GM10847 (cell line): ENCODE data around the gene CCDC167.

Source experiments
- POLR2A ChIP-seq: IDR thresholded peaks from 2 replicates; pipeline ENCODE4 v1.6.1; 2011; ENCODE audit not compliant: insufficient read length; ENCODE audit errors: extremely low read depth

The CCDC167 gene

DNA sequence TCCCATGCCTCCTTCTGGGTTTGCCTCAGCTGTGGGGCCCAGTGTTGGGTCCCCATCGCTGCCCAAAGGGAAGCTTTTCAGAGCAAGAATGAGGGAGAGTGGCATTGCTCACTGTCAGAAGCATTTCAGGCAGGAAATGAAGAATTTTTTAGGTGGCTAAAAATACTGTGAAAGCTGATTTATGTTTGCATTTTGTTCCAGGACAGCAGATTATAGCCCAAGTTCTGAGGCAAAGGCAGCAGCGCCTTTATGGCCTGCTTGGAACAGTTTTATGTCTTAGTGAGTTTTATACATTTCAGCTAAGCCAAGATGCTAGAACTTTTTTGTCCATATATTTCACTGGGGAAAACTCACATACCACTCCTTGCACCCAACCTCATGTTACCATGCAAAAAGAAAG, 4.3 kb upstream of the CCDC167 start:
- TF ChIP-seq POLR2A: no peak

DNA sequence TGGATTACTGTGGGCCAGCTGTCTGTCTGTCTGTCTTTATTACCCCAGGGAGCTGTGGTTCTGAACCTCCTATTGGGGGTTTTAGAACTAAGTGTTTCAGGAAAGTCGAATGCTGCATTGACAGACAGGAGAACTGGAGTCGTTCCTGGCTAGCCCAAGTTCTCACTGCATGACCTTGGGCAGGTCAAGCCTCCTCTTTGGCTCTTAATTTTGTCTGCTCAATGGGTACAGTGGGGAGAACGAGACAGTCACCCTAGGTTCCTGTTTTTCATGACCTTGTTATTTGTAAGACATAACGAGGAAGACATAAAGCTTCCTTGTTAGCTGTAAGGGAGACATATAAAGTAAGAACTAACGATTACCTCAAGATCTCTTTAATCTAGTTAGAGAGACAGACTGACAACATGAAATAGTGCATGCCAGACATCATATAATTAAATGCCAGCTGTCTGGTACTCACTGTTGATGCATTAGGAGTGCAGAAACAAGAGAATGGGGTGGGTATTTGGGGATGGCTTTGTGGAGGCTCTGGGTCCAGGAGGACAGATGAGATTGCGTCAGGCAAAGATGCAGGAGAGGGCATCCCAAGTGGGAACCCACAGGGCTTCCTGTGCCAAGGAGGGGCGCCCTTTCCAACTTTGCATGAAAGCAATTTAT, 3.7 kb upstream of the CCDC167 start:
- TF ChIP-seq POLR2A: no peak

DNA sequence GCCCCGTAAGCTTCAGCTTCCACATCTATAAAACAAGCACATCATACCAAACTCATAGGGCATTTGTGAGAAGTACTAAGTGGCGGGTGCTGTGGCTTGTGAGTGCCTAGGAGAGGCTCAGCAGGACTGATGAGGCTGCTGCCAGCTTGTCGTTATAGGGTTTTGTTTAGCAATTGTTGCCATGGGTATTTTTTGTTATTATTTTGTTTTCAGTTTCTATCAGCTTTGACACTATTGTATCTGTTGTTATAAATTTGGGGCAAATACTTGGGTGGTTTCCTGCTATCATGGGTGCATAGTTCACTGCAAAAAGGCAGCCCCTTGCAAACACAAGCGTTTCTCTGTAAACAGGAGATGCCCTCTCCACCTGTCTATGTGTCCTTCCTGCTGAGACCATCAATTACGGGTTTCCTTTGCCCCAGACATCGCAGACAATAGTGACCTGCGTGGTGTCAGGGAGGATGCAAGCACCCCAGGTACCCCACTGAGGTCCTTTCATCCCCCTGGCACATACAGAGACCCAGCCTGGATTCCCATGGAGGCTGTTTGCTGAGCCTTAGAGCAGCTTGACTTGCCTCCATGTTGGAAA, 3.1 kb upstream of the CCDC167 start:
- TF ChIP-seq POLR2A: no peak

DNA sequence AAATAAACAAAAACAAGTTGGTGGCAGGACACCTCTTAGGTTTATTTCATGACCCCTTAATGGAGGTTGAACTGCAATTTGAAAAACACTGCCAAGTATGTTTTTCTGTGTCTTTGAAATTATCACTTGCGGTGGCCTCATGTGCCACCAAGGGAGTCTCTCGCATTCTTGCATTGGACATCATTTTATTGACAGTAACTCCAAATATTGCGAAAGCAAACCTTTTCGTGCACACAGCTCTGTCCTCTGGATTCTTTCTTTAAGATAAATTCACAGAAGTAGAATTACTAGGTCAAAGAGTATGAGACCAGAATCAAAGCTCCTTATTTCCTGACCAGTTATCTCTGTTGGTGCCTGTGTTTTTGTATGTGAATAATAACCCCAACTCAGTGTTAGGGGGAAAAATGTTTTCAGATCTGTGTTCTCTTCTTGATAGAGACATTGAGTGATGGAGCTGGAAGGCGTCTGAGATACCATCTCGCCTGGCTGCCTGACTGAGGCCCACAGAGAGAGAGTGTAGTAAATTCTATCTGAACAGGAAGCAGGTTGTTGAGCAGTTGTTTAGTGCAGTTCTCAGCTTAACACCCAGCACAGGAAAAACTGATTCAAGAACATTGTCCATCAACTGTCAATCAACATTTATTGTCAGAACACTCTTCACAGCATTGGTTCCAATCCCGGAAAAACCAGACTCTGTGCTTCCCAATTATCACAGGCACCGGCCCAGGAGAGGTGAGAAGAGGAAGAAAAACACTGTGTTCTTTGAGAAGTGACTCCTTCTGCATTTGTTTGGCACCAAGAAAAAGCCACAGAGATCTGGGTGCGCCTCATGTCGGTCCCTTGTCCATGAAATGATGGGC, 2.2 kb upstream of the CCDC167 start:
- TF ChIP-seq POLR2A: no peak

DNA sequence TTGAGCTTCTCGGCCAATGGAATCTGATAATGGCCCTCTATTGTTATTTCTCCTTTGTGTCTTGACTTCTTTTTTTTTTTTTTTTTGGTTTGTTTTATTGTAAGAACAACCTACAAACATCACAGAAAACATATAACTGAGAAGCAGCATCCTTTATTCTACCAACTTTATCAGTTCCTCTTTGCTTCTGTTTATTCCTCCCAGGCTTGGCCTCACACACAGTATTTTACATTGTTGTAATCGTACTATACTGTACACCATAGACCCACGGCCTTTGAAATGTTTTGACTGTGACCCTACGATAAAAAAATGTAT, 558 bp upstream of the CCDC167 start:
- no peak for TF ChIP-seq POLR2A

DNA sequence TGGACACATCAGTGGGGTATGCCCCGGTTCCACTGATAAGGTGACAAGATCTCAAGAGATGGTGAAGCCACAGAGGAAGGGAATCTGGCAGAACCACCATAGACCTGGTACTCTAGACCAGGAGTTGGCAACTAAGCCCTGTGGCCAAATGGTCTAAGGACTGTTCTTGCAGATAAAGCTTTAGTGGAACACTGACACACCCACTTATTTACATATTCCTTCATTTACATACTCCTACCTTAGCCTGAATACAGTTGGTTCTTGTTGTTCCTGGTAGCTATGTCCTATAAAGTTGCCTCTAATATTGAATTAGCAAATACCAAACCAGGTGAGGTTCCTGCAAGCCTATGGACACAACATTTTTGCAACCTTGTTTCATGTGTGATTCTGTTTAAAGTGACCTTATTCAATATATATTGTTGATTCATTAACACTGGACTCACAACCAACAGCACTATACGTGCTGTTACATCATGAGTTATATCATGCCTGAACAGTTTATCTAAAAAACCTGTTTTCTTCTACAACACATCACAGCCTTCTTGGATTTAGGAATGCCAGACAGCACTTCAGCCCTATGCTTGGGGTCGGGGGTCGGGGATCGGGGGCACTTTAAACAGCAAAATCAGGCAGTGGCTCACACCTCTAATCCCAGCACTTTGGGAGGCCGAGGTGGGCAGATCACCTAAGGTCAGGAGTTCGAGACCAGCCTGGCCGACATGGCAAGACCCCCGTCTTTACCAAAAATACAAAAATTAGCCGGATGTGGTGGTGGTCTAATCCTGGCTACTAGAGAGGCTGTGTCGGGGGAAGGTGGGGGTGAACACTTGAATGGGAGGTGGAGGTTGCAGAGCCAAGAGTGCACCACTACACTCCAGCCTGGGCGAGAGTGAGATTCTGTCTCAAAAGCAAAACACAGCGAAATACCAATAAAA, 2.5 kb downstream of the CCDC167 start:
- TF ChIP-seq POLR2A: no peak

DNA sequence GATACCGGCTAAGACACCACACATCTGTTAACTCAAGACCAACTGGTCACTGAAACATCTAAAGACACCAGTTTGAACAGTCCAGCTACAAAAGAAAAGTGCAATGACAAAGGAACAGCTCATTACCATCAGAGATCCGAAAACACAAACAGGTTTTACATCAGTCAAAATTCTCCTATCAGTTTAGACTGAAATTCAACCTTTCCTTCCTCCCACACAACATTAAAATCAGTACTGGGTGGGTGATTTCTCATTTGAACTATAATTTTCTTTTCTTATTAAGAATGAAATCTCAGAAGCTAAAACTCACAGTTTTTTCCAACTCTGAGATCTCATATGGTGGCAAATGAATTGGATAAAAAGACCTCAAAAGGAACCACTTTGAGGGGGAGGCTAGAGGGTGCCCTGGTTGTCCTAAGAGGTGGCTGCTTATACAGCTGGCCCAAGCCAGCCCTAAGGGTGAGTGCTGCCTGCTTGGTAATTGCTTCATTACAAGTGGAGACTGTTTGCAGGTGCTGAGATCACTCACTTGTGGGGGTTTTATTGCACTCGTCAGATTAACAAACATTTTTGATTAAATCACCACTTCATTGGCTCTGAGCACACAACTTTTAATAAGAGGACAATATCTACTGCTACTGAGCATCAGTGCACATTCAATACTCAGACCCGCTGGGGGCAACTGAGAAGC, 4.3 kb downstream of the CCDC167 start:
- no peak for TF ChIP-seq POLR2A

DNA sequence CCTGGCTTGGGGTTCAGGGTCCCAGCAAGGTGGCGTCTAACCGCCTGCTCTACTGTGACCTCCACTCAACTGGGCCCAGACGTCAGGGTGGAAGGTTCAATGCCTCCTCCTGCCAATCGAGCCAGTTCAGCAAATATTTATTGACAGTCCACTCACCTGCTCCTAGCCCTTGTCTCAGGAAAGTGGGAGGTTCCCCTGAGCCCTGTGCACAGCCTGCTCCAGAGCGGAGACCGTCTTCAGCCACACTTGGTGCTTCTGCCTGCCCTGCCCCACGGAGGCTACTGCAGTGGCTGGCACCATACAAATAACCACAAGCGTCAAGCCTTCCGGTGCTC, 6.1 kb downstream of the CCDC167 start:
- no peak for TF ChIP-seq POLR2A

DNA sequence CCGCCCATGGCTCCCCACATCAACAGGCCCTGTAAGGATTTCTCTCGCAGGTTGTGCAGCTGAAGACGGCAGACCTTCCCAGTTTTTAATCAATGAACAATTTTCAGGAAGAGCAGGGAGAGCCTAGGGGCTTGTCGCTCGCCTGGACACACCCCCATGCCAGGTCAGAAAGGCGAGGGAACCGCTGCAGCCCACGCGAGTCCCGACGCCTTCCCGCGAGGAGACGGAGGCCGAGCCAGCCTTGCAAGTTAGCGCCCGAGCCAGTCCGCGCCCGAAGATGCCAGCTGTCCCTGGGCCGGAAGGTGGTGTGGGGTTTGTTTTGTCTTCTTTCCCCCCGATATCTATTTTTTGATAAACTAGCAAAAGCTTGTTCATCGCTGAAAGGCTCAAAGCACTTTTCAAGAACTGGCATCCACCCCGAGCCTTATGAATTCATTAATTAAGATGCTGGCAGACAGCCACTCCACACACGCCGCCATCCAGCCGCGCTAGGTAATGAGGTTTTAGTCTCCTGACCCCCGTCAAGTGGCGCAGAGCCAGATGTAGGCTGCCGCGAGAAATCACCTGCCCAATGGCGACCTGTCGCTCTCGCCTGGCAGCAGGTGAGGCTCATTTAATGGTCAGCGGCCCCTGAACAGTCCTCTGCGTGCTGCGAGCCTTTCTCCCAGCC, 6.6 kb downstream of the CCDC167 start:
- no peak for TF ChIP-seq POLR2A

DNA sequence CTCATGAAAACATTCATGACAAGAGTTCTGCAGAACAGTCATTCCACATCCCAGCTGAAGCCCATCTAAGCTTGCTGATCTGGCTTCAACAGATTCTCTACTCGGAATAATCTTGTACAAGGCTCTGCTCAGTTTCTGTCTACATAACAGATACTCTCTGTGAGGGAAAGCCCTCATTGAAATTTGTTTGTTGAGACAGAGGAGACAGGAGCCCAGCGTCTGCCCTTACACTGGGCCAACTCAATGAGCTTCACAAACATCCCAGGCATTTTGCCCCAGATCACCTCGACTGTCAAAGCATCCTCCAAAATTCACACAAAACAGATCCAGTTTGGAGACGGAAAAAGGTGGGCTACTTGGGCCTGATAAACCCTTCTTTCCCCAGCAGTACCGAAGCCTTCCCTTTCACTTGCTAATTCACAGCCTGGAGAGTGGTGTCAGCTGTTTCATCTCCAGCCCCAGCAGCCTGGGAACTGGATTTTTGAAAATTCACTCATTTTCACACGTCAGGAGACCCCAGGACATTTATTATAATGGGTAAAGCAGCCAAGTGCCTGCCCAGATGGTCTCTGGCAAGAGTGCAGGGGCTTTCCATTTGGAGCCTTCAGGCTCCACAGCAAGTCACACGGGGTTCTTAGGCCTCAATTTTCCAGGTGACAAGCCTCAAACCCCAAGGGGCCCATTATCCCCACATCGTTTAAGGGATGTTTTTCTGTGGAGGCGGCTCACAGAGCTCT, 7.3 kb downstream of the CCDC167 start:
- no peak for TF ChIP-seq POLR2A

DNA sequence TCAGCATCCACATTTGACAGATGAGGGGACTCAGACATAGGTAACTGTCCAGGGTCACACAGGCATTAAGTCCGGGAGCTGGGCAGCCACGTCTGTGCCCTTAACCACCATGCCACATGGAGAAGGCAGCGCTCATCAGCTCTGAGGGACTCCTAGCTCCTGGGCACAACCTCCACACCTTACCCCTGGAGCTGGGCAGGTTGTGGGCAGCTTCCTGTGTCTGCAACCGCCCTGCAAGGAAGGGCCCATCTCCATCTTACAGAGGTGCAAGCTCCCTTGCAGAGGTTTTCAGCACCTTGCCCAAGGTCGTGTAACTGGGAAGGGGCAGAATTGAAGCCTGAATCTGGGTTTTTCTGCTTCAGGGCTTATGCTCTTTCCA, 7.9 kb downstream of the CCDC167 start:
- TF ChIP-seq POLR2A: no peak

DNA sequence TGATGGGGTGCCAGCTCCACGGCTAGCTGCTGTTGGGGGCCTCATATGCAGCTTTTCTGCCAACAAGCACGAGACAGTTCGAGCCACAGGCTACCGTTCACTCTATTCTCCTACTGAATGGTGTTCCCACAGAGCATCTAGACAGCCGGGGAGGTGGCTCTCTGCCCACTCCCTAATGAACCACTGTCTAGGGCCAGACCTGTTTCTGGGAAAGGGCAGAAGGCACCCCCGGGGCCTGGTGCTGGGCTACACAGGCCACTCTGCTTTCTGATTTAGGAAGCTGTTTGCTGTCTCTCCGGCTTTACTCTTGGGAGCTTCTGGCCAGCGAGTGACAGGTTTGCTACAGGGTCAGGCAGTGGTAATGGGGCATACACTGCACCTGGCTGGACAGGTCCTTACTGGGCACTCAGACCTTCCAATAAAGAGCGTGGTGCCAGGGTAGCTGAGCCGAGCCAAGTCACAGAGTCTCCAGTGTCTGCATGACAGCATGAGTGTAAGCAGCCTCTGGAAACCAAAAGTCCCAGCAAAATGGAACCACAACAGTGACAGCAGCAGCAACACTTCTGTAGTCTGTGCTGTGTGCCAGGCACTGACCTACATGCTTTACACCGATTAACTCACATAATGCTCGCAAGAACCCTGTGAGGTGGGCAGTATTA, 8.4 kb downstream of the CCDC167 start:
- TF ChIP-seq POLR2A: no peak

DNA sequence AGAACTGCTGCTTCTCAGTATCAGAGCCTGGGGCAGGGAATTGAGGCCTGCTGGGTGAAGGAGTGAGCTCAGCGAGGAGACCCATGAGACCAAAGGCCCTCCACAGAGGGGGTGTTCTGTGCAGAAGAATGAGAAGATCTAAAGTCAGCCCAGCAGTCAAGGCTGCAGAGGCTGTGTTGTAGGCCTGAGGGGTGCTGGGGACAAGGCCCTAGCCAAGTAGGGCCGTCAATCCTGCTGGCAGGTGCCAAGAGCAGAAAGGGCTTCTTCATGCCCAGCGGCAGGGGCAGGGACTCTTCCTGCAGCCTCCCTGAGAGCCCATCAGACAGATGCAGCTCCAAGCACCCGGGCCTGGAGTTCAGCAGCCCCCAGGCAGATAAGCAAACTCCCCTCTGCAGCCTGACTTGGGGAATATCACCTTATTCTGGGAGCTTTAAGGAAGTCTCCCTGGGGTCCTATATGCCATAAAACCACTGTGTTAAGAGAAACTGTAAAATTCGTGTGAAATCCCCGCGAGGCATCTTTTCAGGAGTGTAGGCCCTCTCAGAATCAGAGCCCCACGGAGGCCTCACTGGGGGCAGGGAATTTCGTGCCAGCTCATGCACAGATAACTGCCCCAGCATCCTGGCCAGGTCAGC, 9.0 kb downstream of the CCDC167 start:
- no peak for TF ChIP-seq POLR2A
